Adrenal gland (tissue), 12 donors: ENCODE measurements around the gene VSIG10. TPM values are rescaled to one million over a fixed set of nuclear protein-coding genes. Genes with fewer than 3 reads are reported as not detected.

Experiments used
- DNase-seq, 7 donors: peaks; one replicate each; pipeline ENCODE4 v3.0.0-alpha.2; 2019 to 2020
- H3K27ac ChIP-seq, 5 donors: fragments of 200-600 bp; sonication (generic) in 4 of 5; 1 replicate in 3 of 5; 2 replicates in 2 of 5; pipeline versions ENCODE4 v1.5.1 to v1.8.0; 2016 to 2020; ENCODE audit warnings: mild to moderate bottlenecking in 1 of 5
- H3K27me3 ChIP-seq: fragments of 200-600 bp; 2 replicates; pipeline ENCODE4 v1.8.0; 2021
- H3K36me3 ChIP-seq, 2 donors: fragments of 200-600 bp; replicated peaks in 1 of 2; 1 replicate in 1 of 2; 2 replicates in 1 of 2; pipeline versions ENCODE4 v1.5.1 to v1.8.0; 2018 to 2022
- H3K4me1 ChIP-seq, 2 donors: fragments of 200-600 bp; replicated peaks in 1 of 2; 1 replicate in 1 of 2; 2 replicates in 1 of 2; pipeline versions ENCODE4 v1.5.1 to v1.8.0; 2018 to 2021
- H3K4me3 ChIP-seq, 4 donors: fragments of 200-600 bp; sonication (generic) in 3 of 4; one replicate each; pipeline ENCODE4 v1.5.1; 2016 to 2018
- H3K9me3 ChIP-seq, 3 donors: fragments of 200-600 bp; sonication (generic) in 1 of 3; replicated peaks in 1 of 3; 1 replicate in 2 of 3; 2 replicates in 1 of 3; pipeline versions ENCODE4 v1.5.1 to v1.8.0; 2016 to 2021
- CTCF ChIP-seq, 6 experiments: fragments of 450-650 bp in 4 of 6; fragments of 200-600 bp in 2 of 6; sonication (generic) in 1 of 6; IDR thresholded peaks; 1 replicate in 5 of 6; 2 replicates in 1 of 6; pipeline versions ENCODE4 v1.5.1 to v1.8.0; 2016 to 2021; ENCODE audit warnings: antibody characterized with exemption in 6 of 6, mild to moderate bottlenecking in 2 of 6, moderate library complexity in 1 of 6
- POLR2A ChIP-seq, 2 donors: fragments of 450-650 bp; IDR thresholded peaks; one replicate each; pipeline ENCODE4 v1.6.1; 2017; ENCODE audit warnings: antibody characterized with exemption in 2 of 2, mild to moderate bottlenecking in 2 of 2, moderate library complexity in 1 of 2
- WGBS, 4 donors: extraction: QIAGEN DNeasy Blood & Tissue Kit in 2 of 4; methylation state at CpG; one replicate each; pipeline versions ENCODE4 v1.1.5 to v1.1.7; 2013 to 2017; 5-methylcytosine and 5-hydroxymethylcytosine counted together
- intact Hi-C, 2 donors: fragments of 100-400 bp; cut with DNase I; formaldehyde crosslinking; loops; one replicate each; pipeline versions ENCODE4 v1.14.1 to v1.15.0; 2022 to 2023
- polyA plus RNA-seq, 3 donors: library from polyadenylated mRNA; stranded (reverse); fragments of 200-250 nt in 2 of 3; fragments of 350-450 nt in 1 of 3; fragmentation: Illumina TruSeq in 1 of 3; extraction: RNeasy Lipid Tissue Mini Kit (QIAGEN cat#74804) in 1 of 3; gene quantifications; one replicate each; pipeline ENCODE4 v1.2.3, GENCODE V29; 2013 to 2014
- total RNA-seq, 9 donors: library from RNA; depleted of rRNA in 4 of 9; stranded (reverse); fragments of >200 nt in 4 of 9; fragments of 120-200 nt in 1 of 9; fragmentation: NEBNext Ultra II Directional in 1 of 9; extraction: Animal tissue kit (Norgen Biotek cat#: 25700) in 1 of 9; gene quantifications; one replicate each; pipeline versions ENCODE4 v1.1.0 to v1.2.4, GENCODE V29; 2013 to 2023
- donor health status: healthy with polysubstance abuse.
- donor health status: Bipolar disorder and iron deficiency.
- donor health status: DM: yes; HTN: yes; CAD: no.
- donor health status: DM: no; HTN: no; CAD: no.
- donor health status: DM: no; HTN: no; CAD: no.
- donor health status: DM: yes; HTN: yes; CAD: no.

VSIG10 gene
- total and polyA plus RNA-seq, 12 donors: 22.6 to 87.6 (median 53.0) TPM

GRCh38 chr12:118044075-118044474 lies 59.7 kb downstream of the VSIG10 start:
- H3K36me3 ChIP-seq: peaks cover 0 to 70% of the 10 kb centered on the region in 2 donors
- DNase-seq: peak in 1 of 7 donors; percentile 21
- intact Hi-C loops: no loop called here

GRCh38 chr12:118042091-118042490 lies 61.7 kb downstream of the VSIG10 start:
- Histone ChIP-seq H3K9me3 (no peaks in the 10 kb centered on the region), H3K27ac (no peak overlapping the region), H3K4me3 (no peak overlapping the region), H3K4me1 (peaks cover 0 to 6% of the 10 kb centered on the region in 2 donors), H3K27me3 (no peaks in the 10 kb centered on the region), H3K36me3 (peaks cover 0 to 83% of the 10 kb centered on the region in 2 donors)
- TF ChIP-seq POLR2A (IDR thresholded peaks at IDR 0.05) (no peak), CTCF (IDR thresholded peaks at IDR 0.05) (no peak)
- 94 to 97% (median 96%) methylated on average over 4 of the region's 4 CpGs for WGBS, 4 donors
- intact Hi-C loops: no loop called here
- DNase-seq: no peak

More at GRCh38 chr12:118044075-118044474, 59.7 kb downstream of the VSIG10 start:
- H3K27ac ChIP-seq: no peak overlapping the region
- no peaks in the 10 kb centered on the region for H3K9me3 ChIP-seq
- H3K27me3 ChIP-seq: no peaks in the 10 kb centered on the region
- peaks cover 0 to 11% of the 10 kb centered on the region in 2 donors for H3K4me1 ChIP-seq
- H3K4me3 ChIP-seq: no peak overlapping the region
- no peak for TF ChIP-seq CTCF (IDR thresholded peaks at IDR 0.05)
- TF ChIP-seq POLR2A (IDR thresholded peaks at IDR 0.05): no peak
- 63 to 89% (median 81%) methylated on average over 2 of the region's 2 CpGs for WGBS, 4 donors

- WGBS, 4 donors: 80 to 96% (median 86%) methylated on average over 6 of the region's 6 CpGs
- no peak overlapping the region for H3K27ac ChIP-seq
- no peak for TF ChIP-seq CTCF (IDR thresholded peaks at IDR 0.05)
- no peak for TF ChIP-seq POLR2A (IDR thresholded peaks at IDR 0.05)
- H3K36me3 ChIP-seq: peaks cover 0 to 98% of the 10 kb centered on the region in 2 donors
- H3K4me3 ChIP-seq: no peak overlapping the region
- H3K27me3 ChIP-seq: no peaks in the 10 kb centered on the region
- H3K9me3 ChIP-seq: no peaks in the 10 kb centered on the region
- intact Hi-C loops: no loop called here
- no peaks in the 10 kb centered on the region for H3K4me1 ChIP-seq
- no peak for DNase-seq
Measured at GRCh38 chr12:118038137-118038536, 65.7 kb downstream of the VSIG10 start.

- H3K27ac ChIP-seq: no peak overlapping the region
- peaks cover 0 to 97% of the 10 kb centered on the region in 2 donors for H3K36me3 ChIP-seq
- no peaks in the 10 kb centered on the region for H3K4me1 ChIP-seq
- H3K27me3 ChIP-seq: no peaks in the 10 kb centered on the region
- H3K9me3 ChIP-seq: no peaks in the 10 kb centered on the region
- no peak overlapping the region for H3K4me3 ChIP-seq
- no peak for DNase-seq
- intact Hi-C loops: no loop called here
- TF ChIP-seq POLR2A (IDR thresholded peaks at IDR 0.05) (no peak), CTCF (IDR thresholded peaks at IDR 0.05) (no peak)
- 82 to 93% (median 90%) methylated on average over 11 of the region's 11 CpGs for WGBS, 4 donors
Measured at GRCh38 chr12:118036672-118037411, 67.0 kb downstream of the VSIG10 start.
